ENCODE data around the gene POFUT1. TPM values are rescaled to one million over a fixed set of nuclear protein-coding genes. Genes with fewer than 3 reads are reported as not detected.
"Not testable (repeated sequence)": the region's sequence is repeated elsewhere in the genome, so short reads cannot be mapped to it uniquely, and the experiment has no call there.

POFUT1 gene
- total RNA-seq = 14.3 TPM

DNA sequence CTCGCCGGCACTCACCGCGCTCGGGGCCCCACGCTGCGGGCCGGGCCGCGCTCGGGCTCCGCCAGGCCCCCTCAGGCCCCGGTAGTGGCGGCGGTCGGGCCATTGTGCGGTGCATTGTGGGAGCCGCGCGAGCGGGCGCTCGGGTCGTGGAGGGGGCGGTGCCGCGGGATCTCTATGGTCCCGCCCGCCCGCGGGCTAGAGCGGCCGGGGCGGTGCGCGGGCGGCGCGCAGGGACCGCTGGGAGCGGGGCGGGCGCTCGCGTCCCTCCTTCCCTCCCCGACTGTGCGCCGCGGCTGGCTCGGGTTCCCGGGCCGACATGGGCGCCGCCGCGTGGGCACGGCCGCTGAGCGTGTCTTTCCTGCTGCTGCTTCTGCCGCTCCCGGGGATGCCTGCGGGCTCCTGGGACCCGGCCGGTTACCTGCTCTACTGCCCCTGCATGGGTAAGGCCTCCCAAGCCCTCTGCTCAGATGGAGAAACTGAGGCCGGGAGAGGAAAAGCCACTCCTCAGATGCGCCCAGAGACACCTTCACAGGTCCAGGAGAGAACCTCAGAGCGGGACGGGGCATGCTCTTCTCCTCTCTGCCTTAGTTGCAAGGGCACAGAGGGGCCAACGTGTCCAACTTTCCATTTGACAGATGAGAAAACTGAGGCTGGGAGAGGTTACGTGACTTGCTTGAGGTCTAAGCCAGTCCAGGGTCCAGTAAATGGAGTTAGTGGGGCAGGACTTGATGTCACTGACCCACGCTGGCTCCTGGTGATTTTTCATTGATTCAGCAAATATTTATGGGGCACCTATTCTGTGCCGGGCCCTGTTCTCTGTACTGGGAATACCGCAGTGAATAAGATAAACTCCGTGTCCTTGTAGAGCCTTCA lies at the start of gene POFUT1, which contains the start of gene PLAGL2:
TSS of gene POFUT1 (plus strand) at position 255 of the 873 bp plus-strand sequence. CDS start at position 317, 62 bp downstream.
TSS of gene PLAGL2 (minus strand) at position 118 of the 873 bp plus-strand sequence. CDS start 5,565 bp downstream, outside the sequence.
- DNase-seq (ENCODE audit: low read depth in 2 of 3, low spot score in 2 of 3) = peak; percentile 73 to 88 (median 85)

- DNase-seq (ENCODE audit: low read depth in 2 of 3, low spot score in 2 of 3) = no peak
These were observed 49.3 kb upstream of the POFUT1 start for GRCh38 chr20:32158351-32158750.

DNA sequence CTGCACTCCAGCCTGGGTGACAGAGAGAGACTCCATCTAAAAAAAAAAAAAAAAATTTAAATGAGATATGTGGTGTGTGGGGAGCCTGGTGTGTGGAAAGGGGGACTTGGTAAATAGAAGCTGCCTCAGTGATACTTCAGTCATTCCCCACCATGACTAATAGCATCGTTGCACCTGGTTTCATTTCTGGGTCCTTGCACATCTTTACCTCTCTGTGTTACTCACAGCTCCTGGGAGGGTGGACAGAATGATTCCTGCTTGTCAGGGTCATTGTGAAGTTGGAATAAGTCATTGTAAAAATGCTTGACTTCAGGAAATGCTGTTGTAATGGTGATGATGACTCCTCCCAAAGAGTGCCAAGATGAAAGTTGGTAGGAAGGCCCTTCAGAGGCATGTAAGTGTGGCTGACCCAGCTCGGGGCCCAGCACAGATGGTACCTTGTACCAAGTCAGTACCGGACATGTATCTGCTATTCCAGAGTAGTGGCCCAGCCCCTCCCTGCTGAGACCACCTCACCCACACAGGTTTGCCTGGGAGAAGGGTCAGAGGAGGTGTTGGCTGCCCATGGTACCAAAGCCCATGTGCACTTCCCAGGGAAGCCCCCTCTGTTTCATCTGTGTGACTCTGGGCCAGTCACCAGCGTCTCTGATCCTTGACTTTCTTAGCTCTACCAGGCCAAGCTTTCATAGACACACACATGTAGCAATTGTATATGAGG lies 48.6 kb upstream of the POFUT1 start:
- no peak for DNase-seq (ENCODE audit: low read depth in 2 of 3, low spot score in 2 of 3)

- DNase-seq (ENCODE audit: low read depth in 2 of 3, low spot score in 2 of 3) = no peak
These were observed 47.9 kb upstream of the POFUT1 start for GRCh38 chr20:32159766-32160221.

DNA sequence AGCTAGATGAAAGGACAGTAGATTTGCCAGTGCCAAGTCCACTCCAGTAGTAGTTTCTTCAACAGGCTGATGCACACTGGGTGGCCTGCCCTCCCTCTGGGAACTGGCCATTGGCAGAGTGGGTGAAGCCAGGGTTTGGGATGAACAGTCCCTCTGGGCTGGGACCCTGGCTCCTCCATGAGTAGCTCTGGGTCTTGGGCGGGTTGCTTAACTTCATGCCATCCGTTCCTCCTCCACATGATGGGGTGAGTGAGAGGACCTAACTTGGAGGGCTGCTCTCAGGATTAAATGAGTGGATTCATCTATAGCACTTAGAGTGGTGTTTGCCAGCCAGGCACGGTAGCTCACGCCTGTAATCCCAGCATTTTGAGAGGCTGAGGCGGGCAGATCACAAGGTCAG lies 47.3 kb upstream of the POFUT1 start:
- DNase-seq (ENCODE audit: low read depth in 2 of 3, low spot score in 2 of 3) = no peak

GRCh38 chr20:32162351-32162750 lies 45.3 kb upstream of the POFUT1 start:
- DNase-seq (ENCODE audit: low read depth in 2 of 3, low spot score in 2 of 3) = no peak

GRCh38 chr20:32163951-32164350 lies 43.7 kb upstream of the POFUT1 start:
- DNase-seq (ENCODE audit: low read depth in 2 of 3, low spot score in 2 of 3) = no peak

- no peak for DNase-seq (ENCODE audit: low read depth in 2 of 3, low spot score in 2 of 3)
These were observed 42.5 kb upstream of the POFUT1 start for GRCh38 chr20:32164984-32165735.

DNA sequence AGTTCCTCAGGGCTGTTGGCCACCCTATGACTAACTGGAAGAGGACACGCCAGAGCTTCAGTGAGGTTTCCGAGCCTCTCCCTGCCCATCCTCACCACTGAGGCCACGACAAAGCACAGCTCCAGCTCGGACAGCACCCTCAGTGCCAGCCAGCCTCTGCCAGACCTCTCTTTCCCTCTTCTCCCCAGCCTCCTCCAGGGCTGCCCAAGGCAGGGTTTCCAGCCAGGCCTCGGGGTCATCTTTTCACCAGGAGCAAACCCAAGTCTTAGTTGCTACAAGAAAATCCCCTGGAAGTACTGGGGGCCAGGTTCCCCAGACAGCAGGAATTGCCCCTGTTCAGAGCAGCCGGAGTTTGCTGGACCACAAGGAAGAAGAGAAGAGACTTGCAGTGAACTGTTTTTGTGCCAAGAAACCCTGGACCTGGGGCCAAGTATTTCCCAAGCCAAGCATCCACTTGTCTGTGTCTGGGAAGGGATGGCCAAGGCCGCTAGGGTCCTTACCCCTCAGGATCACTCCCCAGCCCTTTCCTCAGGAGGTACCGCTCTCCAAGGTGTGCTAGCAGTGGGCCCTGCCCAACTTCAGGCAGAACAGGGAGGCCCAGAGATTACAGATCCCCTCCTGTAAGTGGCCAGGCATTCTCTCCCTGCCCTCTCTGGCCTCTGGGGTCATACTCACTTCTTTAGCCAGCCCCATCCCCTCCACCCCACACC lies 41.7 kb upstream of the POFUT1 start:
- DNase-seq (ENCODE audit: low read depth in 2 of 3, low spot score in 2 of 3) = no peak

DNA sequence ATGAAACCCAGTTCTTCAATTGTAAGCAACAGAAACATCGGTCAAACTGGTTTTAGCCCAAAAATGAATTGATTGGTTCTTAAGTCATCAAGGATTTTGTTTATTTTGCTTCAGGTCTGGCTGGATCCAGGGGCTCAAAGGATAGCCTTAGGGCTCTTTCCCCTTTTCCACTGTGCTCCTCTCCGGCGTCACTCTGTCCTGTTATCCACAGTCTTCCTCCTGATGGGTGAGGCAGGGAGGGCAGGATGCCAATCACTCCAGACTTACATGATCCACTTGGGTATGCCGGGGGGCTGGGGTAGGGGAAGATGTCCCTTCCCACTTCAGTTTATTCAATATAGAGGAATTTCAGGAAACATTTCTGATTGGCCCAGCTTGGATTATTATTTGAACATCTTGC lies 40.1 kb upstream of the POFUT1 start:
- DNase-seq (ENCODE audit: low read depth in 2 of 3, low spot score in 2 of 3) = no peak

GRCh38 chr20:32168184-32168910 lies 39.3 kb upstream of the POFUT1 start:
- no peak for DNase-seq (ENCODE audit: low read depth in 2 of 3, low spot score in 2 of 3)

- DNase-seq (ENCODE audit: low read depth in 2 of 3, low spot score in 2 of 3) = not testable (repeated sequence)
These were observed 30.0 kb upstream of the POFUT1 start for GRCh38 chr20:32177696-32178095.

GRCh38 chr20:32179515-32179914 lies 28.2 kb upstream of the POFUT1 start:
- DNase-seq (ENCODE audit: low read depth in 2 of 3, low spot score in 2 of 3) = no peak

GRCh38 chr20:32179934-32180333 lies 27.7 kb upstream of the POFUT1 start:
- no peak for DNase-seq (ENCODE audit: low read depth in 2 of 3, low spot score in 2 of 3)

- DNase-seq (ENCODE audit: low read depth in 2 of 3, low spot score in 2 of 3) = no peak
These were observed 26.1 kb upstream of the POFUT1 start for GRCh38 chr20:32181606-32182005.

DNA sequence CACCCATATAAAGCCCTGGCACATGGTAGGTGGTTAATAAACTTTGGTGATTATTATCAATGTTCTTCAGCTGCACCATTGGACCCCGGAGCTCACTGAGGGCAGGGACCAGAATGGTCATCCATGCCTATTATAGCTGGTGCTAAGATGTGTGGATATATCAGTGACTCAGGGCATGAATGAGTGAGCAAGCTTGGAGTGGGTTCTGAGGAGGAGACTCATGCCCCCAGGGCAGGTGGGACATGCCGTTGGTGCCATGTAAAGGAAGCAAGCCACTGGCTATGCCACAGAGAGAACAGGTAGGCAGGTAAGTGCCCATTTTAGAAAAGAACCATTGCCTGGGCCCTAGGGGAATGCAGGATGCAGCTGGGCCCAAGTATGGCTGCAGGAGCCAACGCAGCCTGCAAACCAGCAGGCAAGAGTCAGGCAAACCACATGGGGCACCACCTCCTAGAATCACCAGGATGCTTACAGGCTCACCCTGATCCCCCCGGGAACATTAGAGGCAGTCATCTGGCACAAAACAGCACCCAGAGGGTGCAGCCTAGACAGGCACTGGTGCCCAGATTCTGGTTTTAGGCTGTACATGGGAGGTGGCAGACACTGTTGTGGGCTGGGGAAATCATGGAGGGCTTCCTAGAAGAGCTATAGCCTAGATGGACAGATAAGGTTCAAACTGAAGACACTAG lies 23.6 kb upstream of the POFUT1 start:
- DNase-seq (ENCODE audit: low read depth in 2 of 3, low spot score in 2 of 3) = no peak

- no peak for DNase-seq (ENCODE audit: low read depth in 2 of 3, low spot score in 2 of 3)
These were observed 22.6 kb upstream of the POFUT1 start for GRCh38 chr20:32184961-32185603.

GRCh38 chr20:32186506-32186905 lies 21.2 kb upstream of the POFUT1 start:
- no peak for DNase-seq (ENCODE audit: low read depth in 2 of 3, low spot score in 2 of 3)
